ENCODE data around the gene AUH. TPM values are rescaled to one million over a fixed set of nuclear protein-coding genes. Genes with fewer than 3 reads are reported as not detected.
A peak's percentile ranks its signal among the peaks of the same experiment; 100 is the strongest.

The AUH gene
- total RNA-seq, 2 experiments from 2014 or later: 16.9 to 24.5 TPM

- Histone ChIP-seq H3K9me2 (ENCODE audit: insufficient read depth, low read length) (no peaks in the 10 kb centered on the region), H3K79me2 (ENCODE audit: insufficient read depth, low read depth, low read length) (no peaks in the 10 kb centered on the region), H3K27ac (ENCODE audit: low read depth, low read length, poor library complexity, severe bottlenecking) (no peak overlapping the region), H3K9me3 (ENCODE audit: low read length) (no peaks in the 10 kb centered on the region), H2AFZ (ENCODE audit: low read length) (no peak overlapping the region), H3K4me2 (ENCODE audit: low read length) (no peak overlapping the region), H3K36me3 (ENCODE audit: insufficient read depth, low read length) (no peaks in the 10 kb centered on the region), H4K20me1 (ENCODE audit: insufficient read depth, low read length) (no peaks in the 10 kb centered on the region), H3K4me3 (ENCODE audit: low read depth, low read length, poor library complexity, severe bottlenecking) (no peak overlapping the region), H3K4me1 (ENCODE audit: insufficient read depth, low read length, poor library complexity, severe bottlenecking) (peaks cover 47% of the 10 kb centered on the region)
- intact Hi-C loops (cut with micrococcal nuclease; ENCODE audit: unreplicated experiment): loop anchor here (5.0 kb wide), 1 partner anchor 267 kb away; no protein-coding TSS in a partner anchor
- CTCF ChIA-PET (ENCODE audit: unreplicated experiment): no interaction called here
- TF ChIP-seq CTCF (conservative IDR thresholded peaks at IDR 0.05; ENCODE audit: low read length) (peak; percentile 20; the same call in 1 of the 2 replicates), EZH2phosphoT487 (IDR thresholded peaks at IDR 0.05; ENCODE audit: borderline replicate concordance, low read depth, low read length) (no peak)
- no peak for DNase-seq (ENCODE audit: low spot score)
- BruUV-seq (replicated peaks): no TSS peak
- POLR2A ChIA-PET: no interaction called here
Measured at GRCh38 chr9:91179237-91180138, 182.2 kb downstream of the AUH start.

GRCh38 chr9:91178281-91179236 is 183.2 kb downstream of the AUH start:
- no peaks in the 10 kb centered on the region for H4K20me1 ChIP-seq (ENCODE audit: insufficient read depth, low read length)
- H3K4me2 ChIP-seq (ENCODE audit: low read length): no peak overlapping the region
- CTCF ChIA-PET (ENCODE audit: unreplicated experiment): interaction anchor here (0.6 kb wide), 1 partner anchor 295 kb away, joined by 3 read pairs; no protein-coding TSS in a partner anchor
- H3K27ac ChIP-seq (ENCODE audit: low read depth, low read length, poor library complexity, severe bottlenecking): no peak overlapping the region
- H3K9me3 ChIP-seq (ENCODE audit: low read length): no peaks in the 10 kb centered on the region
- H3K4me3 ChIP-seq (ENCODE audit: low read depth, low read length, poor library complexity, severe bottlenecking): no peak overlapping the region
- 0 out of 2 replicates have a peak overlapping the region, but pooled peaks have one; percentile 12 for H2AFZ ChIP-seq (ENCODE audit: low read length)
- TF ChIP-seq CTCF (conservative IDR thresholded peaks at IDR 0.05; ENCODE audit: low read length): no peak
- DNase-seq (ENCODE audit: low spot score): no peak
- POLR2A ChIA-PET: interaction anchor here (0.6 kb wide), 1 partner anchor 1497 kb away, joined by 5 read pairs; no protein-coding TSS in a partner anchor
- no peaks in the 10 kb centered on the region for H3K79me2 ChIP-seq (ENCODE audit: insufficient read depth, low read depth, low read length)
- H3K9me2 ChIP-seq (ENCODE audit: insufficient read depth, low read length): no peaks in the 10 kb centered on the region
- intact Hi-C loops (cut with micrococcal nuclease; ENCODE audit: unreplicated experiment): loop anchor here (5.0 kb wide), 1 partner anchor 266 kb away; no protein-coding TSS in a partner anchor
- peaks cover 48% of the 10 kb centered on the region for H3K4me1 ChIP-seq (ENCODE audit: insufficient read depth, low read length, poor library complexity, severe bottlenecking)
- BruUV-seq (replicated peaks): no TSS peak
- no peaks in the 10 kb centered on the region for H3K36me3 ChIP-seq (ENCODE audit: insufficient read depth, low read length)
